NCI-H1092 (cell line): ENCODE measurements around the gene BTNL8.

Experiments used
- DNase-seq: peaks from one replicate; lab custom pipeline; 2025; lab: John Stamatoyannopoulos, UW

The BTNL8 gene

DNA sequence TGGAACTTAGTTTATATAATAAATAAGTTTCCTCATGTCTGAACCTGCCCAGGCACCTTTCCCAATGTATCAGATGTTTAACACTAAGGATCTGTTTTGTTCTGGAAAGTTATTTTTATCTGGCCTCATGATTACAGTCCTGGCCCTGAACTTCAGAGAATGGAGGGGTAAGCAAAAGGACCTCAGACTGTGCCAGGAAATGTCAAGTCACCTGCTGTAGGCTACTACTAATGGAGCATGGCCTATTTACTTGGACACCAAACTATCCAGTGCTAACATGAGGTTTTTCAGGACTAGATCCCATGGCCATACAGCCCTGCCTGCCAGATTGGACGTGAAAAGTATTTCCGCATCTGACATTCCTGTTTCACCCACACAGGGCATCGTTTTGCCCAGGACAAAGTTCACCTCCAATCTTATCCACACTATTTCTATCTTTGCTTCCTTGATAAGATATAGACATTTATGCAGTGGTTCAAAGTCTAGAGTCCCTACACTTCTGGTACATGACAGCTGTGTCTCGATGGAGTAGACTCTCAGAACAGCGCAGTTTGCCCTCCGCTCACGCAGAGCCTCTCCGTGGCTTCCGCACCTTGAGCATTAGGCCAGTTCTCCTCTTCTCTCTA lies at the start of gene BTNL8:
Gene BTNL8, plus strand, starts transcription at position 539 of the 626 bp plus-strand sequence. CDS start 152 bp downstream, outside the sequence.
- no peak for DNase-seq

GRCh38 chr5:180849827-180850226 lies 49.1 kb upstream of the BTNL8 start:
- DNase-seq = no peak

DNA sequence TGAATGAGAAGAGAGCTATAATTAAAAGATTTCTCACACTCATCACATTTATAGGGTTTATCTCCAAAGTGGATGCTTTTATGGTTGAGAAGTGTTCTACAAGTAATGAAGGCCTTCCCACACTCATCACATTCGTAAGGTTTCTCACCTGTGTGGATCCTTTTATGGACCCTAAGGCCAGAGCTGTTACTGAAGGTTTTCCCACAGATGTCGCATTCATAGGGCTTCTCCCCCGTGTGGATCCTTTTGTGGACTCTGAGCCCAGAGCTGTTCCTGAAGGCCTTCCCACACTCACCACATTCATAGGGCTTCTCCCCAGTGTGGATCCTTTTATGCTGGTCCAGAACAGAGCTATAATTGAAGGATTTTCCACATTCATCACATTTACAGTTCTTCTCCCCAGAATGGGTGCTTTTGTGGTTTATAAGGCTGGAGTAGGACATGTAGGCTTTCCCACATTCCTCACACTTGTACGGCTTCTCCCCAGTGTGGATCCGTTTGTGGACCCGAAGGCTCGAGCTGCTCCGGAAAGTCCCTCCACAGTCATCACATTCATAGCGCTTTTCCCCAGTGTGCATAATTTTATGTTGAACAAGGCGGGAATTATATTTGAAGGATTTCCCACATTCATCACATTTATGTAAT lies 48.4 kb upstream of the BTNL8 start:
- DNase-seq = no peak

- DNase-seq = no peak
Observed at GRCh38 chr5:180852495-180852894, 46.5 kb upstream of the BTNL8 start.

DNA sequence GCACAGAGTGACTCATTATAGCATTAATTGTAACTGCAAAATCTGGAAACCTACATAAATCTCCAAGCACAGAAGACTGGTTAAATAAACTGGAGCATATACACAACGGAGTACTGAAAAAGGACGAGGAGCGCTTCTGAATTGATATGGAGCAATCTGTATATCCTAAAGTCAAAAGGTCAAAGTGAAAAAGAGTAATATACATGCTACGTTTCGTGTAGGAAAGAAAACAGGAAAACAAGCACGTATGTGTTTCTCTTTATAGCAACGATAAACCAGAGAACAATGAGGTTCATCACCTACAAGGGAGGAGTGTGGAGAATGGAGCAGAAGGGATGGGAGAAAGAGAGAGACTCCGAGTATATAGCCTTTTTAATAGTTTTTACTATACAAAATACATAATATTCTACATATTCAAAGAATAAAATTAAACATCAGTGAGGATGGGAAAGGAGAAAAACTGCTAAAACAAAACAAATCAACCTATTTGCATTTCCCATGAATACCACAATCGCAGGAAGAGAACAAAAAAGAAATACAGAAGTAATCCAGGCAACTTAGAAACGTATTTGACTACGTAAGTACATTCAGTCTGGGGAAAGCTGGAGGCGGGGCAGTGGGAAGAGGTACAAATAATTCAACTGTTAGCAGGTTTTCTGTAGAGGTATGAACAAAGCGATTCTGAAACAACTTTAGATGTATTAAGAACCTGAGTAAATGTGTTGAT lies 45.7 kb upstream of the BTNL8 start:
- DNase-seq = no peak

DNA sequence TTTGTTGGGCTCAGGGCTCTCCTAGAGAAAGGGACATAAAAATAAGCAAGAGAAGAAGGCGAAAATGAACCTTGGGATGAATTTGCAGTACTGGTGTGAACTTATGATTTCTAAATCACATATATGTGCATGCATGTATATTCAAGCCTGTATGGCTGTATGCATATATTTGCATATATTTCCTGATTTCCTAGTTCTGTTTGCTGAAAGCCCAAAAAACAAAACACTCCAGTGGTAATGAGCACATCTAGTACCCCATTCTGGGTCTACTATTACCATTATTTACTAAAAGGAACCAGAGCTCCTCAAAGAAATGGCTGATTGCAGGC lies 45.1 kb upstream of the BTNL8 start:
- DNase-seq = no peak

DNA sequence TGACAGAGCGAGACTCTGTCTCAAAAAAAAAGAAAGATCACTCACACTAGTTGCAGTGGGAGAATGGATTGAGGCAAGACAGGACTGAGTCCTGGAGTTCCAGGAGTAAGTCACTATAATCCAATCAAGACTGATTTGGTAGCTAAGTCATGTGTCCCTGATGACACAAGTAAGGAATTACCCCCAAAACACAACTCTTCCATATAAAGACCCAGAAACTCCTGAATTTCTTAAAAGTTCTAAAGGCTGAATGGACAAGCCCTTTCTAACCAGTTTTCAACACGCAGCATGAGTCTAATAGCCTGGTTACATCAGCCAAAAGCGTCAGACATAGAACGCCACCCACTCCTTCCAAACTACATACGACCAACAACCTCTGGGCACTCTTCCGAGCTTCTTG lies 40.4 kb upstream of the BTNL8 start:
- DNase-seq = no peak

- DNase-seq = no peak
Observed at GRCh38 chr5:180860273-180860886, 38.6 kb upstream of the BTNL8 start.

DNA sequence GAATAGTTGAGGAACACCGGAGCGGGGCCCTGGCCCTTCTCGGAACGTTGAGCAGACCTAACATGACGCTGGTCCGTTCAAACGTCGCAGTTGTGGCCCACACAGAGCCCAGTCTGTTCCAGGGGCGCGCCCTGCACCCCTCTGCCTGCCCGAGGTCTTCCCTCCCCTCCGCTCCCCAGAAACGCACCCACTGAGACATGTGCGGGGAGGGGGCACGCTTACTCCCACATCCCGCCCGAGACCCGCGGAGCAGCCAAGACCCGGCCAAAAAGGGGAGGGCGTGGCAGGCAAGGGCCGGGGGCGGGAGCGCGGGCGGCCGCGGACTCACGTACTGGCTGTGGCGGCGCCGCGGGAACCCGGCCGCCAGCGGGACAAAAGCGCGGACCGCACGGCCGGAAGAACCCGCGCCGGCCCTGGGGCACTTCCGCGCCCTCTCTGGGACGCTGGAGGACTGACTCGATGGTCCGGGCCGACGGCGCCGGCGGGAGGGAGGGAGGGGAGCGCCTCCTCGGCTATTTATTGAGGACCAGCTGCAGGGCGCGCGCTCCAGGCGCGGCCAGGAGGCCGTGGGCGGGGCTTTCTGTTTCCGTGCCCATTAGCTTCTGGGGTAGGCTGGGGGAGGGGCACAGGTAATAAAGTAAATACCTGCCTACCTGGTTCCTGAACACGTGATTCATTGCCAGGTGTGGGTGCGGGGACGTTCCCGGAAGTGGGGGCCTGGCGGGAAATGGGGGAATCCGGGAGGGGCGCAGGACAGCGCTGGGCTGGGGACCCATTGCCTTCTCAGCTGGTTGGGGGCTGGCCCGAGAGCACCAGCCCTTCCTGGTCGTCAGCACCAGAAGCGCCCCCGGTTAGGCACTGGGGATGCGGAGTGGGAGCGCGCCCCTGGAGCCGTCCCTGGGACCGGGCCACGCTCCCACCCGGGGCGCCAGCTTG lies 37.8 kb upstream of the BTNL8 start, which contains the start of gene ZFP62:
Gene ZFP62, minus strand, starts transcription at position 390 of the 936 bp plus-strand sequence. Its CDS starts 57 bp downstream, at position 333.
- peak; percentile 74 for DNase-seq

DNA sequence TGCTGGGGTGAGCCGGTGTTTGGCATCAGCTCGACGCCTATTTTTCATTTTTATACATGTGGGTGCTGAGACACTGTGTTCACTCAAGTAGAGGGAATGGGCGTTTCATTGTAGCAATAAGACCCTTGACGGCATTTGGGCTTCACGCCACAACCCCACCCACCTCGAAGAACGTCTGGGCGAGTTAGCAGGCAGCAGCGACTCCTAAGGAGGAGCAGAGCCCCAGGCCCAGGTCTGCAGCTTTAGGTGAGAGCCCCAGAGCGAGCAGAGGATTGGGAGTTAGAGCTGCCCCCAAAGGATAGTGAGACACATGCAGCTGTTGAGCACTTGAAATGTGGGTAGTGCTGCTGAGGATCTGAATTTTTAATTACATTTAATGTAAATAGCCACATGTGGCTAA lies 36.3 kb upstream of the BTNL8 start:
- no peak for DNase-seq

DNA sequence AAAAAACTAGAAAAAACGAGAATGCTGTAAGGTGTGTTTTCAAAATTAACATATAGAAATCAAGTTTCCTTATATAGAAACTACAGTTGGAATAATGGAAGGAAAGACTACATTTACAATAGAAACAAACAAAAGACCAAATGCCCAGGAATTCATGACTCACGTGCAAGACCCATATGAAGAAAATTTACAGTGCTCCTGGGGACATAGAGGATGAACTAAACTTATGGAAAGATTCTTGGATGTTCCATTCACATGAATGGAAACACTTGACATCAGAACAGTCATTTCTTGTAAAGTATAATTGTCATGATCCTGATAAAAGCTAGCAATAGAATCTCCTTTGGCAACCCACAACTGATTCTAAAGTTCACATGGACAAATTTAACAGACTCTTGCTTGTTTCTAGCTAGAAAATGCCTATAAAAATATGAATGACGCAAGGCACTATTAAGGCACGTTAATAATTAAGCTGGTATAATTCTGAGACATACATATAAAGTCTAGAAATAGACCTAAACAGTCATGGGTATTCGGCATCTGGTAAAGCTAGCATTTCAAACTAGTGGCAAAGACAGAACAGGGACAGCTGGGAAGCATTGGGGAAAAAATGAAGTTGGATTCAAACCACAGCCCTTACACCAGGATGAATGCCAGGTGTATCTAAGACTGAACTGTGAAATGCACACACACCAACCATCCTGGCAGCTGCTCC lies 32.8 kb upstream of the BTNL8 start:
- no peak for DNase-seq

GRCh38 chr5:180866985-180867384 lies 32.0 kb upstream of the BTNL8 start:
- no peak for DNase-seq

DNA sequence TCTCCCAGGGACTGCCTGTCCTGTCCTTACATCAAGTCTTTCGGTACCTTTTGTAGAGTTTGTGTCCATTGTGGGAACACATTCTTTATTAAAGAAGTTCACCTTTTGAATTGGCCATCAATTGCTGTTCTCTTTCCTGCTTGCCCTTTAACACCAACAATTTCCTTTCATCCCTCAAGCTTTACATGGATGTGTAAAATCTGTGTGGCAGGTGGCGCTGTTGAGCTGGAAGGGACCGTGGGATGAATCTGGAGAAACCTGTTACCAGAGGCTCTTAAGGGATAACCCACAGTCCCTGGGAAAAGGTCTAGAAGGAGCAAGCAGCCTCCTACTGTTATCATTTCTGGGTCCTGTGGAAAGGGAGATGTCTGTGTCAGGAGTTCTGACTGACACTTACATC lies 30.0 kb upstream of the BTNL8 start:
- peak; percentile 46 for DNase-seq

- DNase-seq = no peak
Observed at GRCh38 chr5:180869587-180869986, 29.4 kb upstream of the BTNL8 start.

- DNase-seq = no peak
Observed at GRCh38 chr5:180870276-180871068, 28.5 kb upstream of the BTNL8 start.

- DNase-seq = no peak
Observed at GRCh38 chr5:180872419-180872818, 26.5 kb upstream of the BTNL8 start.

- DNase-seq = no peak
Observed at GRCh38 chr5:180873615-180874520, 25.1 kb upstream of the BTNL8 start.

DNA sequence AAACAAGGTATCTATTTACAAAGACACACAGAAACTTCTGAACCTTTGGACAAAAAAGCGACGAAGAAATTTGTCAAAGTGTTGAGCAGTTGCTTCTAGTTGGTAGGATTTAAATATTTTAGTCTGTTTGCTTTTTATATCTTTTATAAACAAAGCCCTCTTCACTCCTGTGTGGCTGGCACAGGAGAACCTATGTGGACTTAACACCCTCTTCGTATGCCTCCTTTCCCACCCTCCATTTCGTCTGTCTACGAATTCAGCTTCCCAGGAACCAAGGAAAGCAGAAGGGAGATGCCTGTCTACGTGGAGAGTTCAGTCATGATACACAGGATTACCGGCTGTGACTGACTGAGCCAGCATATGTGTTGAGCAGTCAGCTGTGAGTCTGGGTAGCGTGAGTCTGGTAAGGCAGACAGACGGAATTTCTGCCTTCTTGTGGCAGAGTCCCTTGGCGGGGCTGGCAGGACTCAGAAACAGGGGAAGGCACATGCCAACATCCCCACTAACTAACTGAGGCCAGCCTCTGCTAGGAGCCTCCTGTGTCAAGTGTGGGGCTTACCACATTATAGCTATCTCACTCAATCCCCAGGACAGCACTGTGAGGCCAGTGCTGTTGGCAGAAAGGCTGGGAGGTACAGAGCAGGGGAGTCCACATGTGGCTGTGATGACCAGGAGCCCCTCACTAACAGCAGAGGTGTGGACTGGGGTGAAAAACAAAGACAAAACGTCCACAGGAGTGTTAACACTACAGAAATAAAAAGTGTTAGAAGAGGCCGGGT lies 24.0 kb upstream of the BTNL8 start:
- no peak for DNase-seq
